HL-60 (cell line): ENCODE measurements around the gene INPP5E.

ENCODE experiments used
- CTCF ChIP-seq: IDR thresholded peaks from one replicate; pipeline ENCODE4 v1.5.1; 2011; ENCODE audit warnings: low read length, control low read depth, inconsistent platforms; ENCODE audit not compliant: insufficient read depth
- GABPA ChIP-seq: IDR thresholded peaks from 2 replicates; pipeline ENCODE4 v1.6.1; 2012; ENCODE audit warnings: low read depth

GRCh38 chr9:136386018-136386417 is 53.6 kb downstream of the INPP5E start:
- TF ChIP-seq CTCF (no peak), GABPA (no peak)
